Mucosa of descending colon (tissue), 3 donors: ENCODE measurements around the gene NMT1. TPM values are rescaled to one million over a fixed set of nuclear protein-coding genes. Genes with fewer than 3 reads are reported as not detected.

Experiments used
- ATAC-seq: fragments of 200-7000 bp; cut with Tn5 transposase; one replicate; pipeline ENCODE4 v1.9.1; 2020; ENCODE audit warnings: mild to moderate bottlenecking, moderate library complexity
- DNase-seq, 3 donors: peaks; one replicate each; pipeline ENCODE4 v3.0.0-alpha.2; 2020
- H3K36me3 ChIP-seq: fragments of 200-600 bp; one replicate; pipeline ENCODE4 v1.8.0; 2021; ENCODE audit warnings: low read depth, mild to moderate bottlenecking
- H3K4me1 ChIP-seq: fragments of 200-600 bp; one replicate; pipeline ENCODE4 v1.8.0; 2021; ENCODE audit warnings: low read depth, mild to moderate bottlenecking
- H3K4me3 ChIP-seq: fragments of 200-600 bp; one replicate; pipeline ENCODE4 v1.8.0; 2021; ENCODE audit warnings: mild to moderate bottlenecking
- H3K9me3 ChIP-seq: fragments of 200-600 bp; one replicate; pipeline ENCODE4 v1.8.0; 2021; ENCODE audit warnings: mild to moderate bottlenecking
- intact Hi-C, 2 donors: fragments of 100-400 bp; cut with DNase I in 1 of 2; cut with micrococcal nuclease in 1 of 2; formaldehyde crosslinking; loops; one replicate each; pipeline versions ENCODE4 v1.11.0 to v1.11.1; 2022; cut with DNase I, micrococcal nuclease
- total RNA-seq, 3 donors: library from RNA; stranded (reverse); fragmentation: NEBNext Ultra II Directional in 2 of 3; extraction: Animal tissue kit (Norgen Biotek cat#: 25700) in 2 of 3; gene quantifications; one replicate each; pipeline versions ENCODE4 v1.2.1 to v1.2.4, GENCODE V29; 2021 to 2023
- TF ChIP-seq, protein P1 (sequence below): fragments of 200-600 bp; IDR thresholded peaks from one replicate; pipeline ENCODE4 v1.8.0; 2022; ENCODE audit warnings: antibody characterized with exemption, mild to moderate bottlenecking
- donor health status: DM: no; HTN: no; CAD: no; lungs with moderate emphysema.
- donor health status: DM: no; HTN: no; CAD: no.
- donor health status: DM: no; HTN: yes; CAD: no.

NMT1 gene
- total RNA-seq, 3 donors from 2014 or later, result 47.0 to 94.0 (median 76.1) TPM

DNA sequence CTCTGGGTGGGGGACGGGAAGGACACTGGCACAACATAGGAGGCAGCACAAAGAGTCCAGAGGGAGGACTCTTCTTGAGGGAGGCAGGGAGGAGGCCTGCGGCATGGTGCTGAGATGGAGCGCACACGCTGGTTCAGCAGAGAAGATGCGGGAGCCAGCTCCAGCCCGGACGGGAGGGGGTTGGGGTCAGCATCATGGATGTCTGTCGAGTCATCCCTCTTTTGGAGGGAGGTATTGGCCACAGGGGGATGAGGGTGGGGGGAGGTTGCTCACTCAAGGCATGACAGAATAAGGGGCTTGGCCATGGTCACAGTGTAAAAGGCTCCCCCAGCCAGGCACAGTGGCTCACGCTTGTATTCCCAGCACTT is 29.0 kb upstream of the NMT1 start:
- peaks cover 18% of the 10 kb centered on the region for H3K4me1 ChIP-seq
- intact Hi-C loops, result loop anchor here in 1 of 2 donors (10.0 kb wide), 1 partner anchor 257 kb away; no protein-coding TSS in a partner anchor
- H3K4me3 ChIP-seq, result no peak overlapping the region
- TF ChIP-seq, protein P1, sequence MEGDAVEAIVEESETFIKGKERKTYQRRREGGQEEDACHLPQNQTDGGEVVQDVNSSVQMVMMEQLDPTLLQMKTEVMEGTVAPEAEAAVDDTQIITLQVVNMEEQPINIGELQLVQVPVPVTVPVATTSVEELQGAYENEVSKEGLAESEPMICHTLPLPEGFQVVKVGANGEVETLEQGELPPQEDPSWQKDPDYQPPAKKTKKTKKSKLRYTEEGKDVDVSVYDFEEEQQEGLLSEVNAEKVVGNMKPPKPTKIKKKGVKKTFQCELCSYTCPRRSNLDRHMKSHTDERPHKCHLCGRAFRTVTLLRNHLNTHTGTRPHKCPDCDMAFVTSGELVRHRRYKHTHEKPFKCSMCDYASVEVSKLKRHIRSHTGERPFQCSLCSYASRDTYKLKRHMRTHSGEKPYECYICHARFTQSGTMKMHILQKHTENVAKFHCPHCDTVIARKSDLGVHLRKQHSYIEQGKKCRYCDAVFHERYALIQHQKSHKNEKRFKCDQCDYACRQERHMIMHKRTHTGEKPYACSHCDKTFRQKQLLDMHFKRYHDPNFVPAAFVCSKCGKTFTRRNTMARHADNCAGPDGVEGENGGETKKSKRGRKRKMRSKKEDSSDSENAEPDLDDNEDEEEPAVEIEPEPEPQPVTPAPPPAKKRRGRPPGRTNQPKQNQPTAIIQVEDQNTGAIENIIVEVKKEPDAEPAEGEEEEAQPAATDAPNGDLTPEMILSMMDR, result no peak
- ATAC-seq (no peak), DNase-seq (no peak)
- no peaks in the 10 kb centered on the region for H3K9me3 ChIP-seq
- no peaks in the 10 kb centered on the region for H3K36me3 ChIP-seq

DNA sequence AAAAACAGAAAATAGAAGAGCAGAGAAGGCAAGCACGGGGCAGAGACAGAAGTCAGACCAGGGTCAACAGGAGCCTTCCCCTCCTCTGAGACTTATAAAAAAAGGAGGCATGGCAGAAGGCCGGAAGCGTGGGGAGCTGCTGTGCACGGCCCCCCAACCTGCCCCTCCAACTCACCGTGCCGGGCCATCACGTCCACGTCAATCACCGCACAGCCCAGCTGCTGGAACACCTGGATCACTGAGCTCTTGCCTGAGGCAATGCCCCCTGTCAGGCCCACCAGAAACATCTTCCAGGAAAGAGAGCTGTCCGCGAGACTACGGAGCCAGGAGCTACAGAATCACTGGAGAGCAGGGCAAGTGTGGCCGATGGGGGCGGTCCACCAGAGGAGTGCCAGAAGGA is 26.5 kb upstream of the NMT1 start:
- intact Hi-C loops, result loop anchor here in 1 of 2 donors (10.0 kb wide), 1 partner anchor 260 kb away; no protein-coding TSS in a partner anchor
- Histone ChIP-seq H3K9me3 (no peaks in the 10 kb centered on the region), H3K4me3 (no peak overlapping the region), H3K4me1 (peaks cover 28% of the 10 kb centered on the region), H3K36me3 (no peaks in the 10 kb centered on the region)
- ATAC-seq, result no peak
- DNase-seq, result no peak
- TF ChIP-seq, protein P1, result no peak

DNA sequence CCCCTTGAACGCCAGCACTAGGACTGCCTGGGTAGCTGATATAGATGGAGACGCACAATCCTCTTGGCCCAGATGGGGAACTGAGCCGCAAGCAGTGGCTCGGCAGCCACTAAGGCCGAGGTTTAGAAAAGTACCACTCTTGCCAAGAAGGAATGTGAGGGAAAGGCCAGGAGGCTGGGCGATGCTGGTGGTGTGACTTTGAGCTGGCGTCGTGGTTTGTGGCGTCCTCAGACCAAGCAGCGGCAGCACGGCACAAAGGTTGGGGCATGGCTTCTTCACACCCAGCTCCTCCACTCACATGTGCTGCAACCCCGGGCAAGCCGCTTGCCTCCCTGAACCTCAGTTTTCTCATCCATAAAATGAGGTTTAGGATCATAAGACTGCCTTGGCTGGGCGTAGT is 25.3 kb upstream of the NMT1 start:
- H3K9me3 ChIP-seq, result no peaks in the 10 kb centered on the region
- peaks cover 28% of the 10 kb centered on the region for H3K4me1 ChIP-seq
- no peaks in the 10 kb centered on the region for H3K36me3 ChIP-seq
- peak in 1 of 3 donors; percentile 50 for DNase-seq
- TF ChIP-seq, protein P1, result no peak
- no peak for ATAC-seq
- H3K4me3 ChIP-seq, result no peak overlapping the region
- intact Hi-C loops, result loop anchor here in 1 of 2 donors (10.0 kb wide), 1 partner anchor 261 kb away; no protein-coding TSS in a partner anchor

DNA sequence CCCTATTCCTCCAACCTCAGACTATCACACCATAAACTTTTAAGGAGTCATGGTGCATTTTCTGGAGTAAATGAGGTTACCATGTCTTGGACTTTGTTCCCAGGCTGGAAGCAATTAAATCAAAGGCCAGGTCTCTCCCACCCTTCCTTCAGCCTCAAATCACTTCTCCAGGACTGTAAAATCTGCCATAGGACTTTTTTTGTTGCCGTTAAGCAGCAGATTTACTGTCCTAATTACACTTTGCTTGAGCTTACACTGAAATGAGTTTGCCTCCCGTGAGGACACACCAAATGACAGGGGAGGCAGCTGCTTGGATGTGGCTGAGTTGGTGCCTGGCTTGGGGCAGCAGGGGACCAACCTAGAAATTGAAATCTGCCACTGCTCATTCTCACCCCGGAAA is 24.4 kb upstream of the NMT1 start:
- no peaks in the 10 kb centered on the region for H3K36me3 ChIP-seq
- H3K4me1 ChIP-seq, result peaks cover 28% of the 10 kb centered on the region
- H3K9me3 ChIP-seq, result no peaks in the 10 kb centered on the region
- intact Hi-C loops, result loop anchor here in 1 of 2 donors (10.0 kb wide), 1 partner anchor 262 kb away; no protein-coding TSS in a partner anchor
- DNase-seq (peak in 1 of 3 donors; percentile 51), ATAC-seq (peak; percentile 87)
- no peak overlapping the region for H3K4me3 ChIP-seq
- TF ChIP-seq, protein P1, result no peak

DNA sequence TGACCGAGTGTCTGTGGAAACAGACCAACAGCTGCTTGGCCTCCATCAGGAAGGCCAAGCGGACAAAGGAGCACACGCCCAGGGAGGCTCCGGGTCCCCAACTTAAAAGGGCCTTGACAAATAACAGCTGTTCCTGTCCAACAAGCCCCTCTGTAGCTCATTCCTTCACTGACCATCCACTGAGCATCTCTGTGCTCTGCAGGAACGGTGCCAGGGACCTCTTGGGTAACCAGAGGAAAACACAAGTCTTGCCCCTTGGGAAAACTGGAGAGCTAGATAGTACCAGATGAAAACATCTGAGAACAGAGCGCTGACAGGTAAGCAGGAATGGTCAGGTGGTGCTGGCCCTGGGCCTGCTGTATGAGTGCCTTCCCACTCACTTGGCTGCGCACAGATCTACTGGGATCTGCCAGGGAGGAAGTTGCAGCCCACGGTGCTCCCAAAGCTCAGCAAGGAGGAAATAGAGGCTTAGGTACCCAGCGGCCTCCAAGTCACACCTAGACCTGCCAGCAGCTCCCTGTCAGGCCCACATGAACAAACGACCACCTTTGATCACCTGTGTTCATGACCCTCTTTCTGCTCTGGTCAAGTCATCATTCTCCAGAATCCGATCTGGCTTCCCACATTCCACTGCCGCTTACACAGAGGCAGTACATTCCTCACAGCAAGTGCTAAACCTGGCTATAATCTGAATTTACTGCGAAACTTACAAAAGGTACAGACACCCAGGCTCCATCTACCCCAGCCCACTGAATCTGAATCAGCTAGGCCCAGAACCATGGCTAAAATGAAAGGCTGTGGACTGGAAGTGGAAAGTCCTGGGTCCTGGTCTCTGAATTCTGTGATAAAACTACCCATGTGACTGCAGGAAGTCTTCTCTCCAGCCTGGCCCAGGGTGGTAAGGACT is 22.1 kb upstream of the NMT1 start:
- Histone ChIP-seq H3K4me3 (no peak overlapping the region), H3K36me3 (no peaks in the 10 kb centered on the region), H3K9me3 (no peaks in the 10 kb centered on the region), H3K4me1 (peaks cover 28% of the 10 kb centered on the region)
- TF ChIP-seq, protein P1, result no peak
- peak in 2 of 3 donors; percentile 39 to 54 for DNase-seq
- intact Hi-C loops, result loop anchor here in 1 of 2 donors (10.0 kb wide), 1 partner anchor 264 kb away; no protein-coding TSS in a partner anchor
- ATAC-seq, result peak; percentile 47
